Liver (tissue), 9 donors: ENCODE measurements around the gene ODC1. TPM values are rescaled to one million over a fixed set of nuclear protein-coding genes. Genes with fewer than 3 reads are reported as not detected.

Experiments
- DNase-seq: peaks from one replicate; pipeline ENCODE4 v3.0.0-alpha.2; 2017; ENCODE audit warnings: low spot score
- H3K27ac ChIP-seq, 2 donors: one replicate each; pipeline ENCODE4 v1.7.0; 2013; ENCODE audit warnings: inconsistent platforms in 2 of 2, low read length in 2 of 2, control low read depth in 1 of 2, low read depth in 1 of 2, mild to moderate bottlenecking in 1 of 2
- H3K27me3 ChIP-seq, 4 donors: one replicate each; pipeline versions ENCODE4 v1.6.1 to v1.7.0; 2013; ENCODE audit warnings: low read length in 3 of 4, inconsistent platforms in 1 of 4, mild to moderate bottlenecking in 1 of 4, moderate library complexity in 1 of 4; ENCODE audit not compliant: control insufficient read depth in 4 of 4, insufficient read depth in 4 of 4
- H3K36me3 ChIP-seq, 4 donors: one replicate each; pipeline versions ENCODE4 v1.6.1 to v1.7.0; 2013; ENCODE audit warnings: low read length in 3 of 4, mild to moderate bottlenecking in 3 of 4, low read depth in 1 of 4, moderate library complexity in 1 of 4; ENCODE audit not compliant: control insufficient read depth in 4 of 4, insufficient read depth in 3 of 4
- H3K4me1 ChIP-seq, 4 donors: one replicate each; pipeline versions ENCODE4 v1.6.1 to v1.7.0; 2013; ENCODE audit warnings: low read length in 3 of 4, mild to moderate bottlenecking in 3 of 4, moderate library complexity in 1 of 4; ENCODE audit not compliant: control insufficient read depth in 4 of 4, insufficient read depth in 4 of 4
- H3K4me3 ChIP-seq, 3 donors: one replicate each; pipeline versions ENCODE4 v1.6.1 to v1.7.0; 2013; ENCODE audit warnings: low read length in 3 of 3, control low read depth in 1 of 3, low read depth in 1 of 3, mild to moderate bottlenecking in 1 of 3
- H3K9ac ChIP-seq, 2 donors: one replicate each; pipeline ENCODE4 v1.7.0; 2013; ENCODE audit warnings: low read length in 2 of 2, mild to moderate bottlenecking in 2 of 2, moderate library complexity in 2 of 2, control low read depth in 1 of 2, low read depth in 1 of 2
- H3K9me3 ChIP-seq, 4 donors: one replicate each; pipeline versions ENCODE4 v1.6.1 to v1.7.0; 2013; ENCODE audit warnings: low read length in 3 of 4; ENCODE audit not compliant: control insufficient read depth in 4 of 4
- ATF3 ChIP-seq: IDR thresholded peaks from 2 replicates; pipeline ENCODE4 v1.6.1; 2016; ENCODE audit warnings: antibody characterized with exemption
- CTCF ChIP-seq: fragments of 150-350 bp; IDR thresholded peaks from 2 replicates; pipeline ENCODE4 v1.5.1; 2017; ENCODE audit warnings: improper control_type of control experiment, low read depth, low read length; ENCODE audit not compliant: missing input control
- EGR1 ChIP-seq, 2 donors: IDR thresholded peaks; 2 replicates each; pipeline ENCODE4 v1.6.1; 2016 to 2018; ENCODE audit warnings: antibody characterized with exemption in 2 of 2, low read depth in 2 of 2
- FOXA1 ChIP-seq: IDR thresholded peaks from 2 replicates; pipeline ENCODE4 v1.6.1; 2016; ENCODE audit warnings: antibody characterized with exemption
- FOXA2 ChIP-seq: IDR thresholded peaks from 2 replicates; pipeline ENCODE4 v1.6.1; 2016; ENCODE audit warnings: antibody characterized with exemption
- GABPA ChIP-seq, 2 donors: IDR thresholded peaks in 1 of 2; conservative IDR thresholded peaks in 1 of 2; 2 replicates each; pipeline ENCODE4 v1.6.1; 2016; ENCODE audit warnings: antibody characterized with exemption in 2 of 2, mild to moderate bottlenecking in 1 of 2, moderate library complexity in 1 of 2
- HNF4G ChIP-seq: IDR thresholded peaks from 2 replicates; pipeline ENCODE4 v1.6.1; 2016; ENCODE audit warnings: antibody characterized with exemption
- JUND ChIP-seq, 2 donors: IDR thresholded peaks; 2 replicates each; pipeline ENCODE4 v1.6.1; 2016; ENCODE audit warnings: antibody characterized with exemption in 2 of 2
- MAX ChIP-seq: IDR thresholded peaks from 2 replicates; pipeline ENCODE4 v1.6.1; 2016; ENCODE audit warnings: antibody characterized with exemption
- RAD21 ChIP-seq, 2 donors: IDR thresholded peaks; 2 replicates each; pipeline ENCODE4 v1.6.1; 2016; ENCODE audit warnings: antibody characterized with exemption in 2 of 2, mild to moderate bottlenecking in 2 of 2
- REST ChIP-seq: IDR thresholded peaks from 2 replicates; pipeline ENCODE4 v1.6.1; 2016; ENCODE audit warnings: antibody characterized with exemption, mild to moderate bottlenecking
- RXRA ChIP-seq, 2 donors: IDR thresholded peaks; 2 replicates each; pipeline ENCODE4 v1.6.1; 2017 to 2018; ENCODE audit warnings: antibody characterized with exemption in 2 of 2, mild to moderate bottlenecking in 1 of 2
- SP1 ChIP-seq: IDR thresholded peaks from 2 replicates; pipeline ENCODE4 v1.6.1; 2018; ENCODE audit warnings: antibody characterized with exemption, mild to moderate bottlenecking
- TAF1 ChIP-seq: conservative IDR thresholded peaks from 2 replicates; pipeline ENCODE4 v1.6.1; 2016; ENCODE audit warnings: antibody characterized with exemption, mild to moderate bottlenecking
- YY1 ChIP-seq: IDR thresholded peaks from 2 replicates; pipeline ENCODE4 v1.6.1; 2016; ENCODE audit warnings: antibody characterized with exemption, mild to moderate bottlenecking
- WGBS: extraction: QIAGEN DNeasy Blood & Tissue Kit; methylation state at CpG from one replicate; pipeline ENCODE4 v1.1.7; 2013; 5-methylcytosine and 5-hydroxymethylcytosine counted together
- polyA plus RNA-seq, 2 donors: library from polyadenylated mRNA; stranded (reverse) in 1 of 2; unstranded in 1 of 2; fragments of 200-250 nt in 1 of 2; fragments of >200 nt in 1 of 2; fragmentation: Nextera tagmentation in 1 of 2; extraction: Ambion mirVana in 1 of 2; gene quantifications; one replicate each; pipeline versions ENCODE4 v1.2.1 to v1.2.3, GENCODE V29; 2013 to 2015
- total RNA-seq, 2 donors: library from RNA; depleted of rRNA; stranded (reverse); fragments of >200 nt; gene quantifications; one replicate each; pipeline ENCODE4 v1.2.3, GENCODE V29; 2014
- TF ChIP-seq, protein P1 (sequence below): IDR thresholded peaks from 2 replicates; pipeline ENCODE4 v1.6.1; 2016; ENCODE audit warnings: antibody characterized with exemption
- donor health status: healthy.
- donor health status: healthy.
- donor health status: healthy.
- donor health status: healthy.
- donor health status: healthy.

The ODC1 gene
- total and polyA plus RNA-seq, 4 donors, result 8.3 to 75.8 (median 48.1) TPM

- Histone ChIP-seq H3K9me3 (no peaks in the 10 kb centered on the region), H3K4me1 (peaks cover 21 to 33% (median 27%) of the 10 kb centered on the region in 4 donors), H3K27me3 (no peaks in the 10 kb centered on the region), H3K4me3 (no peak overlapping the region), H3K27ac (no peak overlapping the region), H3K36me3 (peaks cover 0 to 4% (median 1%) of the 10 kb centered on the region in 4 donors), H3K9ac (no peak overlapping the region)
- TF ChIP-seq RXRA (IDR thresholded peaks at IDR 0.05) (no peak), YY1 (no peak)
- TF ChIP-seq, protein P1, sequence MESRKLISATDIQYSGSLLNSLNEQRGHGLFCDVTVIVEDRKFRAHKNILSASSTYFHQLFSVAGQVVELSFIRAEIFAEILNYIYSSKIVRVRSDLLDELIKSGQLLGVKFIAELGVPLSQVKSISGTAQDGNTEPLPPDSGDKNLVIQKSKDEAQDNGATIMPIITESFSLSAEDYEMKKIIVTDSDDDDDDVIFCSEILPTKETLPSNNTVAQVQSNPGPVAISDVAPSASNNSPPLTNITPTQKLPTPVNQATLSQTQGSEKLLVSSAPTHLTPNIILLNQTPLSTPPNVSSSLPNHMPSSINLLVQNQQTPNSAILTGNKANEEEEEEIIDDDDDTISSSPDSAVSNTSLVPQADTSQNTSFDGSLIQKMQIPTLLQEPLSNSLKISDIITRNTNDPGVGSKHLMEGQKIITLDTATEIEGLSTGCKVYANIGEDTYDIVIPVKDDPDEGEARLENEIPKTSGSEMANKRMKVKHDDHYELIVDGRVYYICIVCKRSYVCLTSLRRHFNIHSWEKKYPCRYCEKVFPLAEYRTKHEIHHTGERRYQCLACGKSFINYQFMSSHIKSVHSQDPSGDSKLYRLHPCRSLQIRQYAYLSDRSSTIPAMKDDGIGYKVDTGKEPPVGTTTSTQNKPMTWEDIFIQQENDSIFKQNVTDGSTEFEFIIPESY, result no peak
- 88% methylated on average over 16 of the region's 16 CpGs for WGBS
- no peak for DNase-seq
Observed at GRCh38 chr2:10397297-10397875, 50.7 kb downstream of the ODC1 start.

- DNase-seq, result no peak
- WGBS, result 93% methylated on average over 13 of the region's 13 CpGs
- Histone ChIP-seq H3K27me3 (no peaks in the 10 kb centered on the region), H3K9me3 (no peaks in the 10 kb centered on the region), H3K4me3 (no peak overlapping the region), H3K9ac (no peak overlapping the region), H3K4me1 (peaks cover 13 to 30% (median 23%) of the 10 kb centered on the region in 4 donors), H3K36me3 (peaks cover 0 to 4% (median 1%) of the 10 kb centered on the region in 4 donors), H3K27ac (no peak overlapping the region)
- no peak for TF ChIP-seq YY1
- TF ChIP-seq MAX, result no peak
- no peak for TF ChIP-seq EGR1 (IDR thresholded peaks at IDR 0.05; ENCODE audit: low read depth in 2 of 2)
- no peak for TF ChIP-seq GABPA (IDR thresholded peaks at IDR 0.05 in 1 of 2, conservative IDR thresholded peaks at IDR 0.05 in 1 of 2)
- no peak for TF ChIP-seq RAD21 (IDR thresholded peaks at IDR 0.05)
- TF ChIP-seq FOXA1, result no peak
Observed at GRCh38 chr2:10396464-10396863, 51.7 kb downstream of the ODC1 start.

DNA sequence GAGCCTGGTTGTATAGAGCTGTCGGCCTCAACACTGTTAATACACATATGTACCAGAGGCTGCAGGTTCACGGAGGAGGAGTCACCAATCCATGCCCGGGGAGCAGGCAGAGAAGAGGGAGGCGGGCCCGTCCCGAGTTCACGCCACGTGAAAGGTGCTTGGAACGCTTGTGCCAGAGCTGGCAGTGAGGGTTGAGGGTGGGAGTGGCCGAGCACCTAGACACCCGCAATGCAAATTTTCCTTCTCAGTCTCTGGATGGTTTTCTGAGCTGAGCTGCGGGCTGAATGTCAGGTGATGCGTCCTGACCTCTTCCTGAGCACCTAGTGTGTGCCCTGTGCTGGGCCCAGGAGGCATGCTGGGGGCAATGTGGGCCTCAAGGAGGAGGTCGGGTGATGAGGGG is 52.2 kb downstream of the ODC1 start:
- Histone ChIP-seq H3K4me1 (peaks cover 11 to 24% (median 20%) of the 10 kb centered on the region in 4 donors), H3K9ac (no peak overlapping the region), H3K9me3 (no peaks in the 10 kb centered on the region), H3K27me3 (no peaks in the 10 kb centered on the region), H3K27ac (no peak overlapping the region), H3K36me3 (peaks cover 0 to 4% (median 1%) of the 10 kb centered on the region in 4 donors), H3K4me3 (no peak overlapping the region)
- 90% methylated on average over 14 of the region's 14 CpGs for WGBS
- no peak for DNase-seq
- TF ChIP-seq TAF1 (no peak), SP1 (no peak), FOXA2 (no peak), ATF3 (no peak), REST (no peak), EGR1 (IDR thresholded peaks at IDR 0.05; ENCODE audit: low read depth in 2 of 2) (no peak), JUND (IDR thresholded peaks at IDR 0.05) (no peak), FOXA1 (no peak), YY1 (no peak), CTCF (no peak), RAD21 (IDR thresholded peaks at IDR 0.05) (no peak), GABPA (IDR thresholded peaks at IDR 0.05 in 1 of 2, conservative IDR thresholded peaks at IDR 0.05 in 1 of 2) (no peak), RXRA (IDR thresholded peaks at IDR 0.05) (no peak), MAX (no peak), HNF4G (no peak)
- TF ChIP-seq, protein P1, result no peak
